DLD1 (cell line): ENCODE results near the gene NLRP7.
"Not testable (repeated sequence)": the region's sequence is repeated elsewhere in the genome, so short reads cannot be mapped to it uniquely, and the experiment has no call there.

Experiments used
- in situ Hi-C: cut with HindIII; loops from 2 replicates; pipeline ENCODE4 v1.10.0; 2017; ENCODE audit warnings: low sequenced_read_pairs

The NLRP7 gene

GRCh38 chr19:54947381-54947780 lies at the start of gene NLRP7:
Gene NLRP7, minus strand, starts transcription at chr19:54947530.
- in situ Hi-C loops, result no loop called here

GRCh38 chr19:54995561-54995960 lies 48.2 kb upstream of the NLRP7 start:
- in situ Hi-C loops, result no loop called here

GRCh38 chr19:54989531-54989930 lies 42.2 kb upstream of the NLRP7 start:
- in situ Hi-C loops, result not testable (repeated sequence)

GRCh38 chr19:54982562-54982961 lies 35.2 kb upstream of the NLRP7 start:
- in situ Hi-C loops, result not testable (repeated sequence)

- in situ Hi-C loops, result not testable (repeated sequence)
Measured at GRCh38 chr19:54973229-54974090, 26.1 kb upstream of the NLRP7 start.

- in situ Hi-C loops, result not testable (repeated sequence)
Measured at GRCh38 chr19:54971446-54971845, 24.1 kb upstream of the NLRP7 start.

- in situ Hi-C loops, result no loop called here
Measured at GRCh38 chr19:54969647-54970046, 22.3 kb upstream of the NLRP7 start.

- in situ Hi-C loops, result no loop called here
Measured at GRCh38 chr19:54967611-54968010, 20.3 kb upstream of the NLRP7 start.

GRCh38 chr19:54965055-54965454 lies 17.7 kb upstream of the NLRP7 start:
- in situ Hi-C loops, result not testable (repeated sequence)

- in situ Hi-C loops, result no loop called here
Measured at GRCh38 chr19:54959840-54960239, 12.5 kb upstream of the NLRP7 start.

GRCh38 chr19:54955376-54955775 lies 8.0 kb upstream of the NLRP7 start:
- in situ Hi-C loops, result no loop called here

GRCh38 chr19:54953345-54953713 lies 6.0 kb upstream of the NLRP7 start:
- in situ Hi-C loops, result not testable (repeated sequence)

- in situ Hi-C loops, result no loop called here
Measured at GRCh38 chr19:54952591-54953344, 5.4 kb upstream of the NLRP7 start.

GRCh38 chr19:54950580-54950979 lies 3.2 kb upstream of the NLRP7 start:
- in situ Hi-C loops, result not testable (repeated sequence)

GRCh38 chr19:54949412-54949811 lies 2.1 kb upstream of the NLRP7 start:
- in situ Hi-C loops, result no loop called here

- in situ Hi-C loops, result not testable (repeated sequence)
Measured at GRCh38 chr19:54943772-54944361, 3.5 kb downstream of the NLRP7 start.

- in situ Hi-C loops, result not testable (repeated sequence)
Measured at GRCh38 chr19:54939538-54939937, 7.8 kb downstream of the NLRP7 start.

GRCh38 chr19:54938906-54939305 lies 8.4 kb downstream of the NLRP7 start:
- in situ Hi-C loops, result no loop called here

GRCh38 chr19:54937926-54938325 lies 9.4 kb downstream of the NLRP7 start:
- in situ Hi-C loops, result no loop called here

GRCh38 chr19:54928299-54928698 lies 19.0 kb downstream of the NLRP7 start:
- in situ Hi-C loops, result no loop called here

GRCh38 chr19:54923276-54923675 lies 24.1 kb downstream of the NLRP7 start:
- in situ Hi-C loops, result no loop called here

GRCh38 chr19:54921082-54921481 lies 26.2 kb downstream of the NLRP7 start:
- in situ Hi-C loops, result no loop called here
